Peyer's patch (tissue), 4 donors: ENCODE results near the gene GLIS1. TPM values are rescaled to one million over a fixed set of nuclear protein-coding genes. Genes with fewer than 3 reads are reported as not detected.

Source experiments
- DNase-seq, 3 donors: peaks; one replicate each; pipeline ENCODE4 v3.0.0-alpha.2; 2017 to 2019
- H3K27ac ChIP-seq, 4 donors: fragments of 200-600 bp; sonication (generic); one replicate each; pipeline ENCODE4 v1.5.1; 2016 to 2019
- H3K27me3 ChIP-seq, 2 donors: fragments of 200-600 bp; sonication (generic); one replicate each; pipeline ENCODE4 v1.5.1; 2019
- H3K36me3 ChIP-seq, 3 donors: fragments of 200-600 bp; sonication (generic); one replicate each; pipeline ENCODE4 v1.5.1; 2016 to 2019
- H3K4me1 ChIP-seq, 4 donors: fragments of 200-600 bp; sonication (generic); one replicate each; pipeline ENCODE4 v1.5.1; 2016 to 2019
- H3K4me3 ChIP-seq, 4 donors: fragments of 200-600 bp; sonication (generic); 1 replicate in 3 of 4; 2 replicates in 1 of 4; pipeline ENCODE4 v1.5.1; 2016 to 2019; ENCODE audit warnings: mild to moderate bottlenecking in 1 of 4
- H3K9me3 ChIP-seq, 4 donors: fragments of 200-600 bp; sonication (generic); one replicate each; pipeline ENCODE4 v1.5.1; 2016 to 2019; ENCODE audit warnings: mild to moderate bottlenecking in 1 of 4
- CTCF ChIP-seq, 6 experiments: fragments of 450-650 bp in 4 of 6; fragments of 200-600 bp in 2 of 6; sonication (generic) in 1 of 6; IDR thresholded peaks; one replicate each; pipeline ENCODE4 v1.5.1; 2017 to 2019; ENCODE audit warnings: antibody characterized with exemption in 6 of 6, mild to moderate bottlenecking in 3 of 6, moderate library complexity in 1 of 6
- POLR2A ChIP-seq, 2 donors: fragments of 450-650 bp; IDR thresholded peaks; one replicate each; pipeline ENCODE4 v1.5.1; 2017; ENCODE audit warnings: antibody characterized with exemption in 2 of 2, mild to moderate bottlenecking in 2 of 2, moderate library complexity in 2 of 2
- total RNA-seq, 4 donors: library from RNA; depleted of rRNA; stranded (reverse); fragments of >200 nt; gene quantifications; one replicate each; pipeline ENCODE4 v1.1.0, GENCODE V29; 2016

The GLIS1 gene
- total RNA-seq, 4 donors from 2014 or later: 0.54 to 1.7 (median 0.66) TPM; not detected in 1

DNA sequence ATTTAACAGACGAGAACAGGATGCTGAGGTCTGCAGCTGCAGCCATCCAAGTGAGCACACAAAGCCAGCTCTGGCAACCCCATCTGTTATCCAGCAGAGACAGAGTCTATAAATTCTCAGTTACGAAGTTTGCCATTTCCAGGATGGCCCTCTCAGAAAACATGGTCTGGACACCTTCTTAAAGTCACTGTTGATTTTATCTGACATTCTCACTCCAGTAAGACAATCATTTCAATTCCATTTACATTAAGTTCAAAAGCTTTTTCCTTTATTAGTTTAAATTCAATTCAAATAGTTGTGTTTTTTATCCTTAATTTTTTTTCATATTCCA lies 154.2 kb downstream of the GLIS1 start:
- TF ChIP-seq CTCF (IDR thresholded peaks at IDR 0.05) (no peak), POLR2A (IDR thresholded peaks at IDR 0.05) (no peak)
- no peak overlapping the region for H3K27ac ChIP-seq
- H3K4me3 ChIP-seq: no peak overlapping the region
- H3K36me3 ChIP-seq: no peaks in the 10 kb centered on the region
- H3K27me3 ChIP-seq: no peaks in the 10 kb centered on the region
- DNase-seq: peak in 1 of 3 donors; percentile 22
- H3K9me3 ChIP-seq: no peaks in the 10 kb centered on the region
- no peaks in the 10 kb centered on the region for H3K4me1 ChIP-seq

DNA sequence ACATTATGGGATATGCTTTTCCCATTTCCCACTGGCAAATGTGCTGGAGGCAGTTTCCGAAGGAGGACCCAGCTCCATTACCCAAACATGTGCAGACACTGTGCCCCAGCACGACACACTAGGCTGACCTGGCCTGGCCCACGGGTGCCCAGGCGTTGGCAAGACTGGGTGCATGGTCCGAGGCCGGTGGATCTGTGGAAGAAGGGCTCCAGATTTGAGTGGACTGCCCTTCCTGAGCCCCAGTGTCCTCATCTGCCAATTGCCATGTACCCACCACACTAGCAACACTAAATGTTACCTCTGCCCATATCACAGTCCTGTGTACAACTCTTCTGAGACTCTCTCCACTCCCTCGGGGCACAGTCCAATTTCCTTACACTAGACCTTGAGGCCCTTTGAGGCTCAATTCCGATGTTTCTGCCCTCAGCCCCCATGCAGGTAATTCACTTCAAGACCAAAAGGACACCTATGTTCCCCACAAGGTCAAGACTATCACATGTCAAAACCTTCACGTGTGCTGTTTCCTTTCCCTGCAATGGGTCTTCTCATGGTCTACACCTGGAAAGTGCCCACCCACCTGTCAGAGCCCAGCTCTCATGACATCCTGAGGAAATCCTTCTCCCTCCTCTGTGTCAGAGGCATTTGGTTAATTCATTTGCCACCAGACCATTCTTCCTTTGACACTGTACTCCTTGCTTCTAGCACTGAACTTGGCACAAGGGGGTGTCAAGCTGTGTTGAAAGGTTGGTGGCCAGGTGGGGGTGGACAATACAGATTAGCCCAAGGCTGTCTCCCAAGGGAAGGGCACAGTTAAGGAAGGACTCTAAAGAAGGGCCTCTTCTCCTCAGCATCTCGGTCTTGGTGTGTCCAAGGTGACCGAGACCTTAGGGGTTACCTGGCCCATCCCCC lies 154.8 kb downstream of the GLIS1 start:
- Histone ChIP-seq H3K9me3 (no peaks in the 10 kb centered on the region), H3K27me3 (no peaks in the 10 kb centered on the region), H3K4me3 (no peak overlapping the region), H3K36me3 (no peaks in the 10 kb centered on the region), H3K27ac (no peak overlapping the region), H3K4me1 (no peaks in the 10 kb centered on the region)
- peak in 1 of 3 donors; percentile 37 for DNase-seq
- TF ChIP-seq CTCF (IDR thresholded peaks at IDR 0.05): no peak

DNA sequence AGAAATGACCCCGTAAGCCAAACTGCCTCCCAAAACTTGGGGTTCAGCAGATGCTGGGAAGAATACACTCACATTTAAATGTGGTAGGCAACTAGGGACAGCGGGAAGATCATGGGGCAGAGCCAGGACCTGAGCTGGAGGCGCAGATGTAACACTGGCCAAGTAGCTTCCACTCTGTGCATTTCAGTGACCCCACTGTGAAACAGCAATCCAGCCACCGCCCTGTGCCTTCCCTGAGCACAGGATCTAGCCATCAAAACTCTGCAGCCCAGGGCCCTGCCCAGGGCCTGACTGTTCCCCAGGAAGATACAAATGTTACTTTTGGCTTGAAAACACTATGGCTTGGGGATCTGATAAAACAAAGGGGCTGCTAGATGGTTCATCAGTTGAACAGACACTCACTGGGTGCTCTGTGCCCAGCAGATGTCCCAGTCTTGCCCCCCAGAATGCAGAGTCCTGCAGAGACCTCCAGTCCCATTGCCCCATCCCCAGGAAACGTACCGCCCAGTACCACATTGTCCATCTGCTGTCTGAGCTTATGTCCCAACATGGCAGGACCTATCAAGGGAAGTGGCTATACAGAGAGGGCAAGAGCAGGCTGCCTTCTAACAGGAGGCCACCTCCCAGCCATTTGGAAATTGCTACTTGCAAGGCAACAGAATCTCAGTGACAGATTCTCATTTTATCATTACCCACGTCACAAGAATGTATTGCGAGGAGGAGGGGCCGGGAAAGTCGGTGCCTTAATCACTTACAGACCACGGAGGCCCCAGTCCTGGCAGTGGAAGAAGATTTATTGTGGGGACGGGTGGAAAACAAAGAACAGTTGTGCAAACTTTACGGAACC lies 155.7 kb downstream of the GLIS1 start:
- TF ChIP-seq CTCF (IDR thresholded peaks at IDR 0.05) (no peak), POLR2A (IDR thresholded peaks at IDR 0.05) (no peak)
- Histone ChIP-seq H3K4me1 (no peaks in the 10 kb centered on the region), H3K4me3 (no peak overlapping the region), H3K27me3 (no peaks in the 10 kb centered on the region), H3K36me3 (no peaks in the 10 kb centered on the region), H3K9me3 (no peaks in the 10 kb centered on the region), H3K27ac (no peak overlapping the region)
- DNase-seq: peak in 2 of 3 donors; percentile 21 to 32

GRCh38 chr1:53582211-53583020 lies 156.5 kb downstream of the GLIS1 start:
- H3K27me3 ChIP-seq: no peaks in the 10 kb centered on the region
- peak in 2 of 3 donors; percentile 46 to 50 for DNase-seq
- TF ChIP-seq CTCF (IDR thresholded peaks at IDR 0.05) (no peak), POLR2A (IDR thresholded peaks at IDR 0.05) (no peak)
- H3K4me3 ChIP-seq: no peak overlapping the region
- no peaks in the 10 kb centered on the region for H3K9me3 ChIP-seq
- H3K27ac ChIP-seq: no peak overlapping the region
- no peaks in the 10 kb centered on the region for H3K4me1 ChIP-seq
- no peaks in the 10 kb centered on the region for H3K36me3 ChIP-seq

- H3K4me1 ChIP-seq: no peaks in the 10 kb centered on the region
- H3K4me3 ChIP-seq: no peak overlapping the region
Measured at GRCh38 chr1:53581476-53581875, 157.5 kb downstream of the GLIS1 start.

More at GRCh38 chr1:53581476-53581875, 157.5 kb downstream of the GLIS1 start:
- TF ChIP-seq CTCF (IDR thresholded peaks at IDR 0.05) (no peak), POLR2A (IDR thresholded peaks at IDR 0.05) (no peak)
- Histone ChIP-seq H3K27me3 (no peaks in the 10 kb centered on the region), H3K36me3 (no peaks in the 10 kb centered on the region), H3K9me3 (no peaks in the 10 kb centered on the region), H3K27ac (no peak overlapping the region)
- peak in 1 of 3 donors; percentile 28 for DNase-seq
